CD14-positive monocyte (primary cell): ENCODE data around the gene CACNA1D. TPM values are rescaled to one million over a fixed set of nuclear protein-coding genes. Genes with fewer than 3 reads are reported as not detected.

ENCODE experiments used
- DNase-seq, 3 donors: peaks; one replicate each; pipeline ENCODE4 v3.0.0-alpha.2; 2011 to 2022
- H2AFZ ChIP-seq: 2 replicates; pipeline ENCODE4 v1.6.0; 2012; ENCODE audit warnings: mild to moderate bottlenecking, low read depth, low read length, inconsistent platforms; ENCODE audit not compliant: insufficient read depth, poor library complexity, severe bottlenecking
- H3K27ac ChIP-seq, 2 donors: 1 replicate in 1 of 2; 2 replicates in 1 of 2; pipeline ENCODE4 v1.5.1; 2012 to 2013; ENCODE audit warnings: low read length in 2 of 2, control low read depth in 1 of 2, inconsistent platforms in 1 of 2, low read depth in 1 of 2, mild to moderate bottlenecking in 1 of 2
- H3K27me3 ChIP-seq, 2 donors: one replicate each; pipeline versions ENCODE4 v1.6.0 to v1.6.1; 2011 to 2013; ENCODE audit warnings: low read length in 2 of 2; ENCODE audit not compliant: control insufficient read depth in 2 of 2, insufficient read depth in 2 of 2
- H3K36me3 ChIP-seq, 2 donors: replicated peaks in 1 of 2; 1 replicate in 1 of 2; 2 replicates in 1 of 2; pipeline versions ENCODE4 v1.5.1 to v1.6.1; 2012 to 2013; ENCODE audit warnings: low read length in 2 of 2, control low read depth in 1 of 2, inconsistent platforms in 1 of 2, mild to moderate bottlenecking in 1 of 2; ENCODE audit not compliant: insufficient read depth in 2 of 2, control insufficient read depth in 1 of 2
- H3K4me1 ChIP-seq, 2 donors: 1 replicate in 1 of 2; 2 replicates in 1 of 2; pipeline versions ENCODE4 v1.5.1 to v1.6.1; 2012 to 2013; ENCODE audit warnings: low read length in 2 of 2, control low read depth in 1 of 2, inconsistent platforms in 1 of 2, mild to moderate bottlenecking in 1 of 2, moderate library complexity in 1 of 2; ENCODE audit not compliant: insufficient read depth in 2 of 2, control insufficient read depth in 1 of 2
- H3K4me2 ChIP-seq: replicated peaks from 2 replicates; pipeline ENCODE3; 2012; ENCODE audit warnings: low read length, moderate library complexity, mild to moderate bottlenecking; ENCODE audit not compliant: poor library complexity, severe bottlenecking; ENCODE audit errors: extremely low read depth
- H3K4me3 ChIP-seq, 3 experiments: fragments of 200-600 bp in 1 of 3; sonication (generic) in 1 of 3; replicated peaks in 1 of 3; 1 replicate in 2 of 3; 2 replicates in 1 of 3; pipeline ENCODE4 v1.5.1; 2011 to 2013; ENCODE audit warnings: low read length in 3 of 3, mild to moderate bottlenecking in 3 of 3, control low read depth in 2 of 3, low read depth in 2 of 3, inconsistent platforms in 1 of 3, moderate library complexity in 1 of 3
- H3K79me2 ChIP-seq: 2 replicates; pipeline ENCODE4 v1.6.0; 2012; ENCODE audit warnings: mild to moderate bottlenecking, control low read depth, inconsistent platforms, low read length, moderate library complexity; ENCODE audit not compliant: insufficient read depth
- H3K9ac ChIP-seq: 2 replicates; pipeline ENCODE4 v1.6.0; 2017; ENCODE audit warnings: low read length, mild to moderate bottlenecking; ENCODE audit not compliant: insufficient read depth, poor library complexity, severe bottlenecking
- H3K9me3 ChIP-seq, 2 donors: replicated peaks in 1 of 2; 1 replicate in 1 of 2; 2 replicates in 1 of 2; pipeline versions ENCODE4 v1.5.1 to v1.6.1; 2012 to 2013; ENCODE audit warnings: low read length in 2 of 2, control low read depth in 1 of 2; ENCODE audit not compliant: control insufficient read depth in 1 of 2, insufficient read depth in 1 of 2
- H4K20me1 ChIP-seq: 2 replicates; pipeline ENCODE4 v1.6.0; 2012; ENCODE audit warnings: mild to moderate bottlenecking, low read length, control low read depth, moderate library complexity; ENCODE audit not compliant: insufficient read depth
- H3K27ac Mint-ChIP-seq, 7 donors: one replicate each; pipeline ENCODE4 v1.8.0; 2020; ENCODE audit warnings: mild to moderate bottlenecking in 7 of 7, mixed read lengths in 7 of 7, moderate library complexity in 6 of 7, inconsistent platforms in 2 of 7
- H3K27me3 Mint-ChIP-seq, 3 donors: one replicate each; pipeline ENCODE4 v1.8.0; 2021 to 2022; ENCODE audit warnings: low read depth in 3 of 3, mild to moderate bottlenecking in 3 of 3, mixed read lengths in 3 of 3, moderate library complexity in 3 of 3, inconsistent platforms in 1 of 3
- H3K36me3 Mint-ChIP-seq, 2 donors: one replicate each; pipeline ENCODE4 v1.8.0; 2020; ENCODE audit warnings: mixed read lengths in 2 of 2, inconsistent platforms in 1 of 2, mild to moderate bottlenecking in 1 of 2
- H3K4me1 Mint-ChIP-seq: one replicate; pipeline ENCODE4 v1.8.0; 2020; ENCODE audit warnings: mild to moderate bottlenecking, mixed read lengths
- H3K4me3 Mint-ChIP-seq, 2 donors: one replicate each; pipeline ENCODE4 v1.8.0; 2020; ENCODE audit warnings: mild to moderate bottlenecking in 2 of 2, mixed read lengths in 2 of 2, moderate library complexity in 1 of 2
- H3K9me3 Mint-ChIP-seq, 7 donors: one replicate each; pipeline ENCODE4 v1.8.0; 2020 to 2022; ENCODE audit warnings: mixed read lengths in 7 of 7, mild to moderate bottlenecking in 6 of 7, moderate library complexity in 6 of 7, inconsistent platforms in 2 of 7
- WGBS: methylation state at CpG from one replicate; pipeline ENCODE4 v1.1.5; 2013; ENCODE audit warnings: missing lambda C conversion rate; ENCODE audit not compliant: insufficient coverage; 5-methylcytosine and 5-hydroxymethylcytosine counted together
- intact Hi-C, 2 donors: fragments of 100-400 bp; cut with micrococcal nuclease; formaldehyde crosslinking; loops; one replicate each; pipeline versions ENCODE4 v1.15.0 to v1.15.1; 2023
- polyA plus RNA-seq, 3 donors: library from polyadenylated mRNA; depleted of rRNA in 1 of 3; unstranded in 2 of 3; stranded (reverse) in 1 of 3; fragments of 300-500 nt in 2 of 3; fragments of >200 nt in 1 of 3; fragmentation: Illumina TruSeq in 2 of 3; gene quantifications; 1 replicate in 2 of 3; 2 replicates in 1 of 3; pipeline ENCODE4 v1.2.3, GENCODE V29; 2012 to 2021
- TF ChIP-seq, protein P1 (sequence below): fragments of 200-600 bp; IDR thresholded peaks from one replicate; pipeline ENCODE4 v1.8.0; 2022; ENCODE audit warnings: antibody characterized with exemption, mild to moderate bottlenecking

The CACNA1D gene
- polyA plus RNA-seq, 3 donors = 0.29 to 1.2 (median 0.98) TPM

DNA sequence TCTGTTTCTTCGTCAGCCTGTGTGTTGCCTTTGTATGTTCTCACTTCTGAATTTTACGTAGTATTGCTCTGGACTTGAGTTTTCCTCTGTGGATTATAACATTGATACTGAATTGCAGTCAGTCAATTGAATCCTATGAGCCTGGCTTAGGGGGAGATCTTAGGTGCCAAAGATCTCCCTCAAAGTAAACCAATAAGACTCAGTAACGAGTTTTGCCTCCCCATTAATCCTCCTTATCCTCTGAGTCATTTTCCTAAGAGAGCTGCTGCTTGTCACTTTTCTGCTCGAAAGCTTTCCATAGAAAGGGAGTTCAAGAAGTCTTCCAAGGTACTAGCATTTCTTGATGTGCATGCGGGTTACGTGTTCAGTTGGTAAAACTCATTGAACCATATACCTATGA, 225.4 kb downstream of the CACNA1D start:
- no peaks in the 10 kb centered on the region for H4K20me1 ChIP-seq
- Mint-ChIP-seq H3K4me1 (peaks cover 7% of the 10 kb centered on the region), H3K27me3 (peaks cover 17 to 35% (median 21%) of the 10 kb centered on the region in 3 donors), H3K4me3 (no peak overlapping the region), H3K9me3 (peaks cover 0 to 3% (median 0%) of the 10 kb centered on the region in 7 donors), H3K36me3 (no peaks in the 10 kb centered on the region), H3K27ac (no peak overlapping the region)
- H3K9me3 ChIP-seq = no peaks in the 10 kb centered on the region
- no peak overlapping the region for H3K9ac ChIP-seq
- 95% methylated on average over 3 of the region's 6 CpGs for WGBS
- TF ChIP-seq, protein P1, sequence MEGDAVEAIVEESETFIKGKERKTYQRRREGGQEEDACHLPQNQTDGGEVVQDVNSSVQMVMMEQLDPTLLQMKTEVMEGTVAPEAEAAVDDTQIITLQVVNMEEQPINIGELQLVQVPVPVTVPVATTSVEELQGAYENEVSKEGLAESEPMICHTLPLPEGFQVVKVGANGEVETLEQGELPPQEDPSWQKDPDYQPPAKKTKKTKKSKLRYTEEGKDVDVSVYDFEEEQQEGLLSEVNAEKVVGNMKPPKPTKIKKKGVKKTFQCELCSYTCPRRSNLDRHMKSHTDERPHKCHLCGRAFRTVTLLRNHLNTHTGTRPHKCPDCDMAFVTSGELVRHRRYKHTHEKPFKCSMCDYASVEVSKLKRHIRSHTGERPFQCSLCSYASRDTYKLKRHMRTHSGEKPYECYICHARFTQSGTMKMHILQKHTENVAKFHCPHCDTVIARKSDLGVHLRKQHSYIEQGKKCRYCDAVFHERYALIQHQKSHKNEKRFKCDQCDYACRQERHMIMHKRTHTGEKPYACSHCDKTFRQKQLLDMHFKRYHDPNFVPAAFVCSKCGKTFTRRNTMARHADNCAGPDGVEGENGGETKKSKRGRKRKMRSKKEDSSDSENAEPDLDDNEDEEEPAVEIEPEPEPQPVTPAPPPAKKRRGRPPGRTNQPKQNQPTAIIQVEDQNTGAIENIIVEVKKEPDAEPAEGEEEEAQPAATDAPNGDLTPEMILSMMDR = no peak
- no peak overlapping the region for H2AFZ ChIP-seq
- H3K27me3 ChIP-seq = peaks cover 0 to 2% of the 10 kb centered on the region in 2 donors
- H3K36me3 ChIP-seq = no peaks in the 10 kb centered on the region
- no peak overlapping the region for H3K4me2 ChIP-seq
- no peak overlapping the region for H3K4me3 ChIP-seq
- H3K79me2 ChIP-seq = no peaks in the 10 kb centered on the region
- intact Hi-C loops = loop anchor here in 1 of 2 donors (5.0 kb wide), 1 partner anchor 53 kb away; no protein-coding TSS in a partner anchor
- H3K27ac ChIP-seq = no peak overlapping the region
- H3K4me1 ChIP-seq = peaks cover 7 to 9% of the 10 kb centered on the region in 2 donors
- no peak for DNase-seq

DNA sequence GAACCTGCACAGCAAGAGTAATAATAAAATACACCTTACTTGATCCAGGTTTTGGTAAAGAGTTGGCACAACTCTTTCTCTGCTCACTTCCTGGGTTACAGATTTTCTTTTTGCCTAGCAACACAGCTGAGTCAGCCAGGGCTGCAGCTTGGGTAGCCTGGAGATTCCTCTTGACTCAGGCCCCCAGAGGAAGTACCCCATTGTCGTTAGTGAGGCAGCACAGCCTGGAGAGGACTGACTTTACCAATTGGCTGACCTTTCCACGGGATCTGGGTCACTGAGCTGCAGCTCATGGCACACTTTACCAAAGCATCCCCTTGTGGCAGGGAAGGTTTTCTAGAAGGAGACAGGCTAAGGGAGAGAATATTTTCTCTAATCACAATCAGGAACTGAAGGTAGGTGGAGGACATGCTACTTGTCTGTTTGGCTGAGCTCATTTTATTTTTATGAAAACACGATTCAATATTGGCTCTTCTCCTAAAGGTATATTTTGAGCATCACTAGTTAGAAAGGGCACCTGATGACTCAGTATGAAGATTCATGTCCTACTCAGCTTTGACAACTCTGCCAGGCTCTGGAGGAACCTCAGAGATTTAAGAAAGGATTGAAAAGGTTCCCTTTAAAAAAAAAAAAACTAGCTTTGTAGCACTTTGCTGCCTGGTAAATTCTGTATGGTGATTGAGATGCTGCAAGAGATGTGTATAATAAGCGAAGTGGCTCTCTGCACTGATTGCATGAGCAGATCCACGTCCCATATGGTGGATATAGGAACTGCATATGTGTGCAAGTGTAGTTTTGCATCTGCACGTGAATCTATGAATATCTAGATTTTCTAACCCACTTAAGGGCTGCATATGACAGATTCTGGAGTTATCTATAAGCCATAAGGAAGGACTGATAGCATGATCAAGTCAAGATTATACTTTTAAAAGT, 227.0 kb downstream of the CACNA1D start:
- Mint-ChIP-seq H3K4me1 (peaks cover 7% of the 10 kb centered on the region), H3K27me3 (peaks cover 22 to 40% (median 23%) of the 10 kb centered on the region in 3 donors), H3K4me3 (peak overlapping the region in 1 of 2 donors; percentile 47), H3K27ac (no peak overlapping the region), H3K36me3 (no peaks in the 10 kb centered on the region), H3K9me3 (peaks cover 0 to 3% (median 0%) of the 10 kb centered on the region in 7 donors)
- no peak overlapping the region for H3K9ac ChIP-seq
- no peak overlapping the region for H2AFZ ChIP-seq
- peaks cover 7 to 9% of the 10 kb centered on the region in 2 donors for H3K4me1 ChIP-seq
- peak in 1 of 3 donors; percentile 58 for DNase-seq
- WGBS = 67% methylated on average over 2 of the region's 6 CpGs
- intact Hi-C loops = loop anchor here in 1 of 2 donors (5.0 kb wide), 1 partner anchor 51 kb away; no protein-coding TSS in a partner anchor
- H3K27me3 ChIP-seq = peaks cover 3 to 9% of the 10 kb centered on the region in 2 donors
- no peak overlapping the region for H3K4me3 ChIP-seq
- no peaks in the 10 kb centered on the region for H3K9me3 ChIP-seq
- no peaks in the 10 kb centered on the region for H4K20me1 ChIP-seq
- H3K36me3 ChIP-seq = no peaks in the 10 kb centered on the region
- no peaks in the 10 kb centered on the region for H3K79me2 ChIP-seq
- TF ChIP-seq, protein P1 = no peak
- no peak overlapping the region for H3K27ac ChIP-seq
- H3K4me2 ChIP-seq = no peak overlapping the region
